Left lobe of liver (tissue), 2 donors: Measurements from ENCODE around the gene SORCS2. TPM values are rescaled to one million over a fixed set of nuclear protein-coding genes. Genes with fewer than 3 reads are reported as not detected.

Experiments
- ATAC-seq: fragments of 200-7000 bp; cut with Tn5 transposase; one replicate; pipeline ENCODE4 v1.9.1; 2020; ENCODE audit warnings: mild to moderate bottlenecking, moderate library complexity
- DNase-seq: peaks from one replicate; pipeline ENCODE4 v3.0.0-alpha.2; 2020; ENCODE audit warnings: low spot score
- total RNA-seq: library from RNA; stranded (reverse); gene quantifications from one replicate; pipeline ENCODE4 v1.2.1, GENCODE V29; 2021
- donor health status: DM: no; HTN: no; CAD: no; lungs with moderate emphysema.
- donor health status: DM: no; HTN: yes; CAD: no.

Gene SORCS2
- total RNA-seq, 1 donor from 2014 or later = 0.35 TPM

DNA sequence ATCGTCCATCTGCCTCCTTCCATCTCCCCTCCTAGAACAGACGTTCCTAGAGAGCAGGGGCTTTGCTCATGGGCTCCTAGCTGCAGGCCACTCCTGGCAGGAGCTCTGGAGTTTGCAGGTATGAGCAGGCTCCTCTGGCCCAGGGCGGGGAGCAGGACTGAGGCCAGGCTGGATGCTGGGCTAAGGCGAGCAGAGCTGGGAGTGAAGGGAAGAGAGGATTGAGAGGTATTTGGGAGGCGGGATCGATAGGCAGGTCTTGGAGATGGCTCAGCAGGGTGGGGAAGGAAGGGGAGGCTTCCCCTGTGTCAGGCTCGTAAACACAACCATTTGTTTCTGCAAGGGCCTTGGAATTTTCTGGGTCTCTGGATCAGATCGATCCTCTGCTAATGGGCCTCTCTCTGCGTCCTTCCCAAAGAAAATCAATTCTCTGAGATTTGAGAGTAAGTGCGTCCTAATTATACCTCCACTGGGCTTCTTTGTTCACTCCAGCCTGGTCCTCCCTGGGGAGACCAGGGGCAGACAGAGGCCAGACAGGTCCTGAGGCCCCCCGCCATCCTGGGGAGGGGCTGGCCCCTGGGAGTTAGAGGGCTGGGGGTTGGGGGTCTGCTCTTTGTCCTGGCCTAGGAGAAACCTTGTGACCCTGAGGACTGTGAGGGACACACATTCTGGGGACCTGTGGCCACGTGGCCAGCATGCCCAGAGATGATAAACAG is 337.2 kb downstream of the SORCS2 start:
- no peak for ATAC-seq
- no peak for DNase-seq

DNA sequence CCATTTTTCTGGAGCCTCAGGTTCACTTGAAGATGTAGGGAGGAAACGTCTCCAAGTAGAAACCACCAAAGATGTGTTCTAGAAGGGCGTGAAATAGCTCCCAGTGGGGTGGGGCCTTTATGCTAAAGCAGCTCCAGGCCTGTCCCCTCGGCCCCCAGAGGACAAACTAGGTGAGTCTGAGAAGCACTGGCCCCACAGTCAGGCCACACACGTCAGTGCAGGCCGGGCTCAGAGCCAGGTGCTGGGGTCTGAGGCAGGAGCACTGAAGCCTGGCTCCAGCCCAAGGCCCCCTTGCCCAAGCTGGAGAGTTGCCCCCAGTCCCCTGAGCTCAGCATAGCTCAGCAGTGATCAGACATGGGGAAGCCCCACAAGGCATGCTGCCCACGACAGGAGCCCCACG is 337.7 kb downstream of the SORCS2 start:
- DNase-seq (no peak), ATAC-seq (no peak)

DNA sequence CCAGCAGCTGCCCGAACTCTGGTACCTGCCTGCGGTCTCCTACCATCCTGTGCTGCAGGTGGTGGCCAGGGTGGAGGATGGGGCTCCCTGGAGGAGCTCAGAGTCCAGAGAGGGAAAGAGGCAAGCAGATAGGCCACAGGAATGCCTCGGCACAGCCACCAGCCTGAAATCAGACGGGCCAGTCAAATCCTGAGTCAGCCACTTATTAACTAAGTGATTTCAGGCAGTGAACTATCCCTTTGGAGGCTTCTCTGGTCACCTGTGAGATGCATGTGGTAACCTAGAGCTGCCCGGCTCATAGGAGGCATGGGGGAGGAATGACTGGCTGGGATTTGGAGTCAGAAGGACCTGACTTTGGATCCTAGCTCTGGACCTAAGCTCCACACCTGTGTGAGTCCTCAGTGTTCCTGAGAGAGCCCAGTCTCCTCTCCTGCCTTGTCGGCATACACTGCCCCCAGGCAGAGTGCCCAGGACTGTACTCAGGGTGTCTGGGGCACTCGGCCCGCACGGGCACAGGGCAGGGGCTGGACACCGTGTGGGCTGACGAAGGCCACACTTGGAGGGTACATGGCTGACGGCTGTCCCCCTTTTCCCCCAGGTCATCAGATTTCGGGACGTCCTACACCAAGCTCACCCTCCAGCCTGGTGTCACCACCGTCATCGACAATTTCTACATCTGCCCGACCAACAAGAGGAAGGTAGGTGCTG is 338.7 kb downstream of the SORCS2 start:
- DNase-seq = no peak
- ATAC-seq = peak; percentile 50

DNA sequence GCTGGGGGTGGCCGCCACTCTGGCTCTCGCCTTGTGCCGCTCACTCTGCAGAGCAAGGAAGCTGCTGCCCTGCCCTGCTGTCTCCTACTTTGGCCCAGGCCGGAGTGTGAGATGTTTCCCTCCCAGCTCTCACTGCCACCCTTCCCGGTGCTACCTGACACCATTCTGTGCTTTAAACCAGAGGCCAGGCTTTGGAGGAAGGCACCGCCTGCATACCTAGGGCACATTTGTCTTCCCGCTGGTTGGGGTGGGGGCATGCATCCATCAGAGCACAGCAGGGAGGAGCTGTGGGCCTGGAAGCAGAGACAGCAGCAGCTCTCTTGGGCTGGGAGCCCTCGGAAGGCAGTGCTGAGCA is 339.3 kb downstream of the SORCS2 start:
- ATAC-seq (no peak), DNase-seq (no peak)

DNA sequence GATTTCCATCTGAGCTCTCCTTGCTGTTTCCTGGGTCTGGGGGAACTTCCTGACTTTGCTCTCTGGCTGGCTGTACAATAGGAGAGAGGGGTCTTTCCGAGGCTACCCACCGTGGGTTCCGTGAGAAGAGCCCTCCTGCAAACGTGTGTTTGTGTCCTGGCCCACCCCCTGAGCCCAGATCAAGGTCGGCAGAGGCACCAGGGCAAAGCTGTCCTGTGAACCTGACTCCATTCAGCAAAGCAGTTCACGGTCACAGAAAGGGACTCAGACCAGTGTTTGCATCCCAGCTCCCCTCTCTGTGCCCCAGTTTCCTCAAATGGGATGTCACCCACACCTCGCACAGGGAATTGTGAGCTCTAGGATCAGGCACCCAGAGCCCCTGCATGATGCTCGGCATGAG is 339.7 kb downstream of the SORCS2 start:
- ATAC-seq = no peak
- no peak for DNase-seq

DNA sequence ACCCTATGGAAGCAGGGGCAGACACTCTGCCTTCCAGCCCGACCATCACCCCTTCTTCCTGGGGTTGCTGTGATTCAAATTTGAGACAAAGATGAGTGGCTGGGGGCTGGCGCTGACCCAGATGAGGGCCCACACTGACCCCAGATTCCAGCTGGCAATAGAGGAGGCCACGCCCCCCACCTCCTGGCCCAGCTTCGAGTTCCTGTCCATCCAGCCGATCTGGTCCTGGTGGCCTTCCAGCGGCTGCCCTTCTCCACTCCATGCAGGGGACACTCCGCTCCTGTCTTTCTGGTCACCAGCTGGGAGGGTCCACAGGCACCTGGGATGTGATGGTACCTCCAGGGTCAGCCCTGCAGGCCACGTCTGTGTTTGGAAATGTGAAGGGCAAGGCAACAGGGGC is 340.9 kb downstream of the SORCS2 start:
- DNase-seq (no peak), ATAC-seq (no peak)

DNA sequence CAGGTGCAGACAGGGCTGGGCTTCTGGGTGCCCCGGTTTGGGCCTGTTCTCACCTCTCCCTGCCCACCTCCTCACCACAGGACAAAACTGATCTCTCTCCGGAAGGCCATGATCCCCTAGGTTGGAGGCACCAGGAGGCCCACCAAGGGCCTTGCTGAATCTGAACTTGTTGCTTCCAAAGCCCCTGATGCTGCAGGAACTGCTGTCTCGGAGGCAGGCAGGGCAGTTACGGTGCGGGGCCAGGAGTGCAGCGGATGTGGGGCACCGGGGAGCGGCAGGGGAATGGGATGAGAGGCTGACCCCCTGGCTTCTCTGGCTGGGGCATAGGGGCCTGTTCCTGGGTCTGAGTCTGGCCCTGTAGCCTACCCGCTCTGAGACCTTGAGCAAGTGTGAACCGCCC is 342.8 kb downstream of the SORCS2 start:
- ATAC-seq (no peak), DNase-seq (no peak)

DNA sequence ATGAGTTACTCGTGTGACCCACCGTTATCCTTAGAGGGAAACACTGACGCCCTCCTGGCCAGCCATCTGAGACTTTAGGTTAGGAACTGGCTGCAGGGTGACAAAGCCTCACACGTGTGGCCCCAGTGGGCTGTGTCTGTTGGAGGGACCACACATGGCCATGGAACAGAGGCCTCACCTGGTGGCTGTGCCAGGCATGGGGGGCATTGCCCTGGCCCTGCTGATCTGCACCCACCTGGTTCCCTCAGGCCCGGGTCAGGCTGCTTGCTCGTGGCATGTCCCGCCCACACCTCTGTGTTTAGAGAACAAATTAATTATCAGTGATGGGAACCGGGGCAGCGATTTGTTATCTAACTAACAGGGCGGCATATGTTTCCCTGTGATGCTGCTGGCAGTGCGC is 343.3 kb downstream of the SORCS2 start:
- no peak for ATAC-seq
- DNase-seq = no peak

DNA sequence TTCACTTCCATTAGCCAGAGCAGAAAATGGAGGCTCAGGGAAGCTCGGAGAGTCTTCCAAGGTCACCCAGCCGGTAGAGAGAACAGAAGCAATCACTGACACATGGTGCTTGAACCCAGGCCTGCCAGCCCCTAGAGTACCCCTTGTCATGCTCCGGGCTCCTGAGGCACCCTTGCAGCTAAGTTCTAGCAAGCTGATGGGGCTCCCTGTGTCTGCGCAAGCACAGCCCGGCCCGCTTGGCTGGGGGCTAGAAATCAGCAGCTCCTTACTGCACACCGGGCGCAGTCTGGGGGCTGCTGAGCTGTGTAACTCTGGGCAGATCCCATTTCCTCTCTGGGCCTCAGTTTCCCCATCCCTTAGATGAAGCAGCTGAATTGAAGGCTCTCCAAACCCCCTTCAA is 344.5 kb downstream of the SORCS2 start:
- ATAC-seq = no peak

DNA sequence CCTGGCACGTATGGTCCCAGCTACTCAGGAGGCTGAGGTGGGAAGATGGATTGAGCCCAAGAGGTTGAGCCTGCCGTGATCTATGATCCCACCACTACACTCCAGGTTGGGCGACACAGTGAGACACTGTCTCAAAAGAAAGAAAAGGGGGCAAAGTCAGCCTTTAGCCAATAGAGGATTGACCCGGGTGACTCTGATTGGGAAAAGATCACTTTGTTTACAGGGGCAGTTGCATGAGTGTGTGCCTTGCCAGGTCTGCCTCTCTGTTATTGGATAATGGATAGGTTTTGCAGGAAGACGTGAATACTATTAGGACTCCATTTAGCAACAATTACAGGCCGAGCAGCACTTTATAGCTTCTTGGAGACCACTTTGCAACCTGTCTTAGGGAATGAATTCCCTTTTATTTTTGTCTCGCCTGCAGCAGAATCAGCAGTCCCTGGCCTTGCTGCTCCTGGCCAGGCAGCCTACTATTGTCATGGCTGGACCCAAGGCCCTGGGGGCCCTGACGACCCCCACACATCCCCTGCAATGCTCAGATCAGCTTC is 345.6 kb downstream of the SORCS2 start:
- ATAC-seq (peak; percentile 65), DNase-seq (no peak)

More for the DNA sequence above, 344.5 kb downstream of the SORCS2 start:
- no peak for DNase-seq

DNA sequence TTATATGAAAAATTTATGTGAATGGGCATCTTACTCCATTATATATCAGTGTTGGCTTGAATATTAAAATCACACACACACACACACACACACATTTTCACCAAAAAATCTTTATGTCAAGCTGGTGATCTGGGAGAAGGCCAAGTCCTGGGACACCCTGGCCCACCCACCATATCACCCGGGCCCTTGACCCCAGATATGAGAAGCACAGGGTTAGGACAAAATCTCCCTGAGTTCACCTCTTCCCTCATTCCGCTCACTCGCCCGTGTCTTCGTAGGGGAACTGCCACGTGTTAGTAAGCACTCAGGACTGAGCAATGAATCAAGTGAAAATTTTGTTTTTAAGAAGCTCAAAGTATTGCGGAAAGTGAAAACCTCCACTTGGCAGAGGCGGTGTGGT is 346.2 kb downstream of the SORCS2 start:
- no peak for ATAC-seq
- no peak for DNase-seq

DNA sequence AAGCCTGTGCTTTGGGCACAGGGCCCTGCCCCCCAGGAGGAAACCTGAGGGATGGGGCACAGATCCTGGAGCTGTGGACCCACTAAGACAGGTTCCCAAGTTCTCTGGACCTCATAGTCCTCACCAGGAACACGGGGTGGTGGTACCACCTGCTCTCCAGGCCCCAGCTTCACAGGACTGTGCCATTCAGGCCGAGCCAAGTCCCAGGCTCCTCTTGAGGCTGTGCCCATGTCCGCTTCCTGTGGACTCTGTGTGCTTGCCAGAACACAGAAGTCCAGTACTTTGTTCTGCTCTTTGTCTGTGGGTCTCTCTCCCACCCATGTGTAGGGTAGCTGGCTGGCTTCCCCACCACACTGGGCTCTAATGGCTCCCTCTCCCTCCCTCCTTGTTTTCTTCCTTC is 346.8 kb downstream of the SORCS2 start:
- ATAC-seq = peak; percentile 35
- no peak for DNase-seq

DNA sequence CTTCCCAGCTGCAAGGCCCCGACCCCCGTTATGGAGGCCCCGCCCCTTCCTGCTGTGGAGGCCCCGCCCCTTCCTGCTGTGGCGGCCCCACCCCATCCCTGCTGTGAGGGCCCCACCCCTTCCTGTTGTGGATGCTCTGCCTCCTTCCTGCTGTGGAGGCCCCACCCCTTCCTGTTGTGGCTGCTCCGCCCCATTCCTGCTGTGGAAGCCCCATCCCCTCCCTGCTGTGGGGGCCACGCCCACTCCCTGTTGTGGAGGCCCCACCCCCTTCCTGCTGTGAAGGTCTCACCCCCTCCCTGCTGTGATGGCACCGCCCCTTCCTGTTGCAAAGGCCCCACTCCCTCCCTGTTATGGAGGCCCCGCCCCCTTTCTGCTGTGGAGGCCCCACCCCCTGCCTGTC is 347.3 kb downstream of the SORCS2 start:
- DNase-seq = no peak

DNA sequence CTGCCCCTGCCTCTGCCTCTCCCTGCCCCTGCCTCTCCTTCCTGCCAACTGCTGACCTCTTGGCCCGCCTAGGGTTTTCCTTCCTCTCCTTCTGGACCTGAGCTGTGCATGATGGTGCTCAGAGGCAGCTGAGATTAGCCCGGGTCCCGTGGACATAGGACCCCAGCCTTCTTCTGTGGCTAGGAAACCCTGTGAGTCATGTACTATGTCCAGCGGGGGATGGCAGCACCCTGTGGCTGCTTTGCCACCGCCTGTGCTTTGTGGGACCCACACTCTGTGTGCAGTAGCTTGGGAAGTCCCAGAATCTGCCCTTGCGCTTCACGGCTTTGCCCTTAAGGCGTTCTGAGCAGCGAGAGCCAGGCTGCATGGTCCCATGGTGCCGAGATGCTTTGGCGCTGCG is 347.9 kb downstream of the SORCS2 start:
- ATAC-seq (no peak), DNase-seq (no peak)

More for the DNA sequence above, 347.3 kb downstream of the SORCS2 start:
- ATAC-seq = no peak

DNA sequence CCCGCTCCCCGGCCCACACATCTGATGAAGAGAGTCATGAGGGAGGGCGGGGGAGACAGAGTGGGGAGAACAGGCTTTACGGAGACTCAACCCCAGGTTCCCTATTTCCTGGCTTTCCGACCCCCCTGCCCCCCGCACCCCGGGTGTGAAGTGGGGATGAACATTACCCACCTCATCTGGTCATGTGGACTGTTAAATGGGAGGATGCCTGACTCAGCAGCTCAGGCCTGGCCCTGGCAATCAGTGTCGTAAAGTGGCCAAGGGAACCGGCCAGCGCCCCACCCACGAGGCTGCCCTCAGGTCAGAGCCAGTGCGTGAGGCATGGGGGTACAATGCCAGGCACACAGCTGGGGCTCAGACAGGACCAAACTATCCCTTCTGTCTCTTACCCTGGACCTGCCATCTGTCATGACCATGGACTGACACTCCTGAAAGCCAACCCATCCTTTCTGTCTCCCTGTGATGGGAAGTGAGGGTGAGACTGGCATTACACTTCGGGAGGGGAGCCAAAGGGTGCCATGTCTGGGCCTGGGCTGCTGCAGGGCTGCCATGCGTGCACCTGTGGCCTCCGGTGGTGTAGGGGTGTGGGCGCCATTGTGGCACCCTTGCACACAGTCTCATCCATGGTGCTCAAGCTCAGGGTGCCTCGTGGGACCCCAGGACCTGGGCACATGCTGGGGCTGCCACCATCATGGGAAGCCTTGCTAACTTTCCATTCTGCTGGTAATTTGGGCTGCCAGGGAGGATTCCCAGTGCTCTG is 348.5 kb downstream of the SORCS2 start:
- ATAC-seq (no peak), DNase-seq (no peak)

DNA sequence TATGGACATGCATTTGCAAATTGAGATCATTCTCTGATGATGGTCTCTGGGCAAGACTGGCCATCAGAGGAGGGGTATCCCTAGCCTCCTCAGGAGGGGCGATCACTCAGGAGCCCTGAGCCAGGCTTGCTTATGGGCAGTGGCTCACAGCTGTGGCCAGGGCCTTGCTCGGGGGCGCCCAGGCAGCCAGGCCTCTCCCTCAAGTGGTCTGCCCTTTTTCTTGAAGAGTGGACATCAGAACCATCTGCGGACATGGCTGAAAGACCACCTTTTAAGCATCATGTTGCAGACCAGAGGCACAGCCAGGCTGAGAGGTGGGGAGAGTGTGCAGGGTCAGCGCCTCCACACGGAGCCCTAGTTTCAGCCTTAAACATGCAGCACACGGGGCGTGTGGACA is 349.1 kb downstream of the SORCS2 start:
- DNase-seq (no peak), ATAC-seq (no peak)

DNA sequence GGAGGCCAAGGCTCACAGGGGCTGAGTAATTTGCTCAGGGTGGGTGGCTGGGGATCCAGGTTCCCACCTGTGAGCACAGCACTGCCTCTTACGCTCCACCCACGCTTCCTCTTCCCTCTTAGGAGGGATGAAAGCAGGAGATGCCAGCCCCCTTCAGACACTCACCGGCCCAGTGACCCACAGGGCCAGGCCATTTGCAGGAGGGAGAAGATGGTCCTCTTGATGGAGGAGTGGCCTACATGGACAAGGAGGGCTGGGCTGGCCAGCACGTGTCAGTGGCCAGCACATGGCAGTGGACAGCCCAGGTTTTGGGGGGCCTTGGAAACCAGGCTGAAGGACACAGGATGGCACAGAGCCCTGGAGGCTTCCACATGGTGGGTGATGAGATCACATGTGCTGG is 350.4 kb downstream of the SORCS2 start:
- no peak for ATAC-seq
- no peak for DNase-seq

DNA sequence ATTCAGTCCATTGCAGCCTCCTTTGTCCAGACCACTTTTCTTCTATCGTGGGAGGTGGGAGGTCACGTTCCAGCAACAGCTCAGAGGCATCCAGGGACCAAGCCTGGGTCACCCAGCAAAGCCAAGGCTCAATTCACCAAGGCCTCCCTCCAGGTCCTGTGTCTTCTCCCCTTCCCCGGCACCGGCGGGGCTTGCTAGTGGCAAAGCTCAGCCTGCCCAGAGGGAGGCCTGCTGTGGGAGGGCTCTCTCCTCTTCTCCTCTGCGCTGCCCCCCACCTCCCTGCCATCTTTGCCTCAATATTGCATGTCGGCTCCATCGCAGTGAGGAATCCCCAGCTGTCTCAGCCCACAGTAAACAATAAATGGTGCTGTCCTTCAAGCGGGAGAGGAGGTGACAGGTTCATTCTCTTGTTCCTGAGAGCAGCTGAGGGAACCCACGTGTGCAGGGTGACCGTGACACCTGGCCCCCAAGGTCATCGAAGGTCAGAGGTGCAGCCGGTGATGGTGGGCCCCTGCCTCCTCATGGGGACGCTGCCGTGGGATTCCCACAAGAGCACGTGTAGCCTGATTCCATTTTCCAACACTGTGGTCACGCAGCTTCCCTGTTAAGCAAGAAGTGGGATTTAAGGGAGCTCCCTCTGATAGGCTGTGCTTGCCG is 353.9 kb downstream of the SORCS2 start:
- DNase-seq (no peak), ATAC-seq (no peak)

DNA sequence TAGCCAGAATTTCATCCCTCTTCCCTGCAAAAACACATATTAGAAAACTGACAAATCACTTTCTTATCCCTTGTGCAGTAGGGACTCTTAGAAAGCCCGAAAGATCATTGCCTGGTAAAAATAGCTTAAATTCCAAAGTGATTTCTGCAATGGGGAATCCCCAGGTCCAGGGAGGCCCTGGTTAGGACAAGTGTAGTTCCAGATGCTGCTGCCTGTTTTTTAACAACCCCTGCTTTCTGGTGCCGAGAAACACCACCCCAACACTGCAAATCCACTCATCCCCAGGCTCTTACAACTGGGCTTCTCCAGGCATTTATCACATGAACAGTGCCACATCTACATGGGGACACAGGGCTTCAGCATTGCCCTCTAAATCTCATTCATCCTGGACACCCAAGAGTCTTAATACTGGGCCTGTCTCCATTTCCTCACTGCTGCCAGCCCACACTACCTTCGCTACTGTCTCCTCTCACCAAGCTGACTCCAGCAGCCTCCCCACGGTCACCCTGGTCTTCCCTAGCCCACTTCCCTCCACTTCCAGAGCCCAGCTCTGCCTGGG is 354.6 kb downstream of the SORCS2 start:
- ATAC-seq (peak; percentile 15), DNase-seq (no peak)

DNA sequence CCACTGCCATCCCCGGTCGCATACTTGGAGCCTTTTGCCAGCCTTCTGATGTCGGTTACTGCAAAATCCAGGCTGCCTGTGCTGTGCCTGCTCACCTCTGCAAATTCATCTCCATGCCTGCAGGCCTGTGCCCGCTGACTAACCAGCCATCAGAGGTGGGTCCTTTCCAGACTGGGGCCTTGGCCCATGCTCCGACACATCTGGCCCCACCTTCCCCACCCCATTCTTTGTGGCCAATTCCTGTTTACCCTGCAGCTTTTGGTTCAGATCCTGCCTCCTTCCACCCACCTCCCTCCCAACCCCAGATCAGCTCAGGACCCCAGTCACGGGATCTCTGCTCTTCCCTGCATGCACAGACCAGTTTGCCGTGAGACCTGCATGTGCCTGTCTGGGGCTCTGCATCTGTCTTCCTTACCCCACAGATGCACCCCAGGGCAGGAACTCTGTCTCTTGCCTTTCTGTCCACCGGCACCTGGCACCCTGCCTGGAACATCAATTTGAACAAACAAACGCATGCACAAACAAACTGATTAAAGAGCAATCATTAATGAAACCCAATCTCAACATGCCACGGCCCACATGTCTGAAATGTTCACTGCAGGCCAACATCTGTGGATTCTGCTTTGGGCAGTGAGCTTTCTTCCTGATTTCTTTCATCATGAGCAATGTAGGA is 355.2 kb downstream of the SORCS2 start:
- DNase-seq (peak; percentile 83), ATAC-seq (peak; percentile 82)
